Panc1 (cell line): ENCODE results near the gene PRKG1. TPM values are rescaled to one million over a fixed set of nuclear protein-coding genes. Genes with fewer than 3 reads are reported as not detected.

Experiments used
- ATAC-seq: fragments of 200-7000 bp; cut with Tn5 transposase; 2 replicates; pipeline ENCODE4 v1.9.1; 2020; ENCODE audit warnings: mild to moderate bottlenecking, moderate library complexity
- BruUV-seq: library from RNA; stranded (reverse); fragments of 400-500 nt; replicated peaks from 2 replicates; lab custom pipeline; 2021; lab: Mats Ljungman, UMichigan
- CTCF ChIA-PET: fragments of 300-600 bp; sonication (Branson Sonifier 250); formaldehyde crosslinking; loops from one replicate; lab custom pipeline; 2022; ENCODE audit warnings: antibody characterized with exemption; lab: Charles Lee
- POLR2A ChIA-PET: fragments of 300-600 bp; sonication (Branson Sonifier 250); formaldehyde crosslinking; loops from one replicate; lab custom pipeline; 2022; ENCODE audit warnings: antibody characterized with exemption; lab: Charles Lee
- DNase-seq: peaks from one replicate; pipeline ENCODE4 v3.0.0-alpha.2; 2010; ENCODE audit warnings: low read depth, low spot score
- H3K27ac ChIP-seq: 2 replicates; pipeline ENCODE4 v1.5.1; 2011; ENCODE audit warnings: mild to moderate bottlenecking, low read length, inconsistent platforms
- H3K27me3 ChIP-seq: fragments of 200-500 bp; sonication (Bioruptor generic); 2 replicates; pipeline ENCODE4 v1.6.0; 2014; ENCODE audit warnings: low read length, inconsistent platforms; ENCODE audit not compliant: control insufficient read depth, insufficient read depth
- H3K36me3 ChIP-seq: fragments of 200-500 bp; sonication (Bioruptor generic); 2 replicates; pipeline ENCODE4 v1.5.1; 2014; ENCODE audit warnings: inconsistent platforms, mild to moderate bottlenecking, low read length, moderate library complexity; ENCODE audit not compliant: control insufficient read depth, insufficient read depth
- H3K4me1 ChIP-seq: 2 replicates; pipeline ENCODE4 v1.5.1; 2011; ENCODE audit warnings: inconsistent platforms, mild to moderate bottlenecking, low read length, moderate library complexity; ENCODE audit not compliant: control insufficient read depth, insufficient read depth
- H3K4me3 ChIP-seq, 2 experiments: 2 replicates each; pipeline ENCODE4 v1.5.1; 2011 to 2012; ENCODE audit warnings: low read depth in 2 of 2, low read length in 2 of 2, mild to moderate bottlenecking in 2 of 2, inconsistent platforms in 1 of 2, moderate library complexity in 1 of 2
- H3K9me3 ChIP-seq: fragments of 200-500 bp; sonication (Bioruptor generic); 2 replicates; pipeline ENCODE4 v1.5.1; 2014; ENCODE audit warnings: low read depth, mild to moderate bottlenecking, inconsistent platforms, low read length, moderate library complexity; ENCODE audit not compliant: control insufficient read depth, insufficient read depth
- CTCF ChIP-seq: fragments of 450-650 bp; IDR thresholded peaks from 2 replicates; pipeline ENCODE4 v1.5.1; 2017; ENCODE audit warnings: mild to moderate bottlenecking
- POLR2AphosphoS5 ChIP-seq: IDR thresholded peaks from 2 replicates; pipeline ENCODE4 v1.6.1; 2012; ENCODE audit warnings: mild to moderate bottlenecking, low read depth, low read length, moderate library complexity
- SIN3A ChIP-seq: IDR thresholded peaks from 2 replicates; pipeline ENCODE4 v1.6.1; 2012; ENCODE audit warnings: low read depth, mild to moderate bottlenecking, low read length, moderate library complexity, borderline replicate concordance; ENCODE audit not compliant: insufficient read depth
- TCF7L2 ChIP-seq: IDR thresholded peaks from 2 replicates; pipeline ENCODE4 v1.6.1; 2011; ENCODE audit warnings: mild to moderate bottlenecking, low read depth, low read length, inconsistent platforms
- in situ Hi-C: cut with HindIII; loops from 2 replicates; pipeline ENCODE4 v1.10.0; 2016; ENCODE audit warnings: low sequenced_read_pairs, low pct_unique_long_range_greater_than_20kb
- intact Hi-C: fragments of 100-400 bp; cut with micrococcal nuclease; formaldehyde crosslinking; loops from one replicate; pipeline ENCODE4 v1.10.0; 2022; ENCODE audit not compliant: unreplicated experiment
- total RNA-seq: library from RNA; stranded (reverse); gene quantifications from one replicate; pipeline ENCODE4 v1.2.1, GENCODE V29; 2021; ENCODE audit not compliant: unreplicated experiment
- TF ChIP-seq, protein P1 (sequence below), 2 experiments: IDR thresholded peaks; 2 replicates each; pipeline ENCODE4 v1.6.1; 2011 to 2012; ENCODE audit warnings: low read depth in 2 of 2, control low read depth in 1 of 2, low read length in 1 of 2, mild to moderate bottlenecking in 1 of 2, moderate library complexity in 1 of 2; ENCODE audit not compliant: insufficient read depth in 1 of 2

PRKG1 gene
- total RNA-seq, 1 experiment from 2014 or later: 0.92 TPM

- no peaks in the 10 kb centered on the region for H3K9me3 ChIP-seq
- ATAC-seq (peak; percentile 92), DNase-seq (peak; percentile 65)
- no peaks in the 10 kb centered on the region for H3K27me3 ChIP-seq
- in situ Hi-C loops: no loop called here
- peaks cover 13% of the 10 kb centered on the region for H3K4me1 ChIP-seq
- no TSS peak for BruUV-seq
- no peak overlapping the region for H3K4me3 ChIP-seq
- H3K27ac ChIP-seq: peak overlapping the region; percentile 40; the same call in 1 of the 2 replicates
- no peak for TF ChIP-seq POLR2AphosphoS5
- TF ChIP-seq TCF7L2: no peak
- peak; percentile 77; the same call in 1 of the 2 replicates for TF ChIP-seq CTCF
- no peaks in the 10 kb centered on the region for H3K36me3 ChIP-seq
- intact Hi-C loops: loop anchor here (5.0 to 10.0 kb wide), 3 partner anchors 211 to 1214 kb away; no protein-coding TSS in a partner anchor
- POLR2A ChIA-PET: interaction anchor here (0.6 kb wide), 1 partner anchor 332 kb away, joined by 4 read pairs; no protein-coding TSS in a partner anchor
- CTCF ChIA-PET: interaction anchor here (0.7 to 1.0 kb wide), 3 partner anchors 404 to 1152 kb away, joined by 3 to 5 read pairs (median 4); no protein-coding TSS in a partner anchor
Observed at GRCh38 chr10:52215745-52216361, 1141.6 kb downstream of the PRKG1 start.

GRCh38 chr10:52216852-52217251 is 1142.6 kb downstream of the PRKG1 start:
- DNase-seq: no peak
- intact Hi-C loops (loop anchor here (5.0 to 10.0 kb wide), 3 partner anchors 212 to 1215 kb away; no protein-coding TSS in a partner anchor), in situ Hi-C loops (no loop called here)
- no peaks in the 10 kb centered on the region for H3K27me3 ChIP-seq
- TF ChIP-seq POLR2AphosphoS5 (no peak), CTCF (no peak), TCF7L2 (no peak), SIN3A (no peak)
- TF ChIP-seq, protein P1, sequence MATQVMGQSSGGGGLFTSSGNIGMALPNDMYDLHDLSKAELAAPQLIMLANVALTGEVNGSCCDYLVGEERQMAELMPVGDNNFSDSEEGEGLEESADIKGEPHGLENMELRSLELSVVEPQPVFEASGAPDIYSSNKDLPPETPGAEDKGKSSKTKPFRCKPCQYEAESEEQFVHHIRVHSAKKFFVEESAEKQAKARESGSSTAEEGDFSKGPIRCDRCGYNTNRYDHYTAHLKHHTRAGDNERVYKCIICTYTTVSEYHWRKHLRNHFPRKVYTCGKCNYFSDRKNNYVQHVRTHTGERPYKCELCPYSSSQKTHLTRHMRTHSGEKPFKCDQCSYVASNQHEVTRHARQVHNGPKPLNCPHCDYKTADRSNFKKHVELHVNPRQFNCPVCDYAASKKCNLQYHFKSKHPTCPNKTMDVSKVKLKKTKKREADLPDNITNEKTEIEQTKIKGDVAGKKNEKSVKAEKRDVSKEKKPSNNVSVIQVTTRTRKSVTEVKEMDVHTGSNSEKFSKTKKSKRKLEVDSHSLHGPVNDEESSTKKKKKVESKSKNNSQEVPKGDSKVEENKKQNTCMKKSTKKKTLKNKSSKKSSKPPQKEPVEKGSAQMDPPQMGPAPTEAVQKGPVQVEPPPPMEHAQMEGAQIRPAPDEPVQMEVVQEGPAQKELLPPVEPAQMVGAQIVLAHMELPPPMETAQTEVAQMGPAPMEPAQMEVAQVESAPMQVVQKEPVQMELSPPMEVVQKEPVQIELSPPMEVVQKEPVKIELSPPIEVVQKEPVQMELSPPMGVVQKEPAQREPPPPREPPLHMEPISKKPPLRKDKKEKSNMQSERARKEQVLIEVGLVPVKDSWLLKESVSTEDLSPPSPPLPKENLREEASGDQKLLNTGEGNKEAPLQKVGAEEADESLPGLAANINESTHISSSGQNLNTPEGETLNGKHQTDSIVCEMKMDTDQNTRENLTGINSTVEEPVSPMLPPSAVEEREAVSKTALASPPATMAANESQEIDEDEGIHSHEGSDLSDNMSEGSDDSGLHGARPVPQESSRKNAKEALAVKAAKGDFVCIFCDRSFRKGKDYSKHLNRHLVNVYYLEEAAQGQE (IDR thresholded peaks at IDR 0.05; ENCODE audit: insufficient read depth in 1 of 2, low read depth in 2 of 2, low read length in 1 of 2): no peak
- H3K36me3 ChIP-seq: no peaks in the 10 kb centered on the region
- peaks cover 13% of the 10 kb centered on the region for H3K4me1 ChIP-seq
- H3K9me3 ChIP-seq: no peaks in the 10 kb centered on the region
- no TSS peak for BruUV-seq
- no peak overlapping the region for H3K4me3 ChIP-seq
- ATAC-seq: peak; percentile 57; the same call in 1 of the 2 replicates
- ChIA-PET CTCF (interaction anchor here (0.5 to 1.0 kb wide), 2 partner anchors 382 to 427 kb away, joined by 3 to 5 read pairs; no protein-coding TSS in a partner anchor), POLR2A (no interaction called here)
- peak overlapping the region; percentile 52; the same call in 1 of the 2 replicates for H3K27ac ChIP-seq
